ENCODE data around the gene GIPC3. TPM values are rescaled to one million over a fixed set of nuclear protein-coding genes. Genes with fewer than 3 reads are reported as not detected.
A peak's percentile ranks its signal among the peaks of the same experiment; 100 is the strongest.

The GIPC3 gene
- total RNA-seq, 6 experiments from 2014 or later, result 0.51 to 1.6 (median 0.80) TPM

- no peak for ATAC-seq
- H3K4me1 ChIP-seq, result peaks cover 0 to 29% (median 8%) of the 10 kb centered on the region in 4 donors
- H3K9me3 ChIP-seq, result no peaks in the 10 kb centered on the region
- WGBS (ENCODE audit: insufficient coverage, low coverage, low lambda C conversion rate, missing lambda C conversion rate), result 22% methylated on average over 13 of the region's 21 CpGs
- H3K36me3 ChIP-seq, result no peaks in the 10 kb centered on the region
- TF ChIP-seq CTCF (IDR thresholded peaks at IDR 0.05), result no peak
- H3K27me3 ChIP-seq, result no peaks in the 10 kb centered on the region
- intact Hi-C loops (cut with DNase I), result no loop called here
- no peak for DNase-seq
- no peak overlapping the region for H3K4me3 ChIP-seq
- H3K27ac ChIP-seq, result peak overlapping the region; percentile 29 to 67 (median 43)
Observed at GRCh38 chr19:3554254-3555083, 30.8 kb upstream of the GIPC3 start.

GRCh38 chr19:3555653-3556422, 29.4 kb upstream of the GIPC3 start:
- Histone ChIP-seq H3K4me1 (peaks cover 0 to 29% (median 8%) of the 10 kb centered on the region in 4 donors), H3K9me3 (no peaks in the 10 kb centered on the region), H3K36me3 (no peaks in the 10 kb centered on the region), H3K27me3 (no peaks in the 10 kb centered on the region), H3K27ac (no peak overlapping the region), H3K4me3 (peak overlapping the region in 2 of 3 donors; percentile 89 to 96)
- no peak for DNase-seq
- 43% methylated on average over 3 of the region's 15 CpGs for WGBS (ENCODE audit: insufficient coverage, low coverage, low lambda C conversion rate, missing lambda C conversion rate)
- no peak for TF ChIP-seq CTCF (IDR thresholded peaks at IDR 0.05)
- no peak for TF ChIP-seq POLR2A (IDR thresholded peaks at IDR 0.05)
- no peak for ATAC-seq
- intact Hi-C loops (cut with DNase I), result no loop called here

- Histone ChIP-seq H3K4me1 (peaks cover 0 to 29% (median 8%) of the 10 kb centered on the region in 4 donors), H3K36me3 (no peaks in the 10 kb centered on the region), H3K27me3 (no peaks in the 10 kb centered on the region), H3K9me3 (no peaks in the 10 kb centered on the region), H3K27ac (peak overlapping the region in 2 of 3 donors; percentile 54 to 71), H3K4me3 (peak overlapping the region; percentile 79 to 96 (median 89))
- TF ChIP-seq CTCF (IDR thresholded peaks at IDR 0.05), result no peak
- TF ChIP-seq POLR2A (IDR thresholded peaks at IDR 0.05), result no peak
- intact Hi-C loops (cut with DNase I), result no loop called here
- DNase-seq (no peak), ATAC-seq (no peak)
- 27% methylated on average over 9 of the region's 9 CpGs for WGBS (ENCODE audit: insufficient coverage, low coverage, low lambda C conversion rate, missing lambda C conversion rate)
Observed at GRCh38 chr19:3556423-3556977, 28.8 kb upstream of the GIPC3 start.

GRCh38 chr19:3556978-3557460, 28.3 kb upstream of the GIPC3 start:
- peak overlapping the region; percentile 79 to 96 (median 89) for H3K4me3 ChIP-seq
- H3K4me1 ChIP-seq, result peaks cover 0 to 29% (median 8%) of the 10 kb centered on the region in 4 donors
- intact Hi-C loops (cut with DNase I), result no loop called here
- no peaks in the 10 kb centered on the region for H3K27me3 ChIP-seq
- ATAC-seq (peak; percentile 1 to 17 (median 5)), DNase-seq (peak; percentile 51 to 62 (median 58))
- H3K27ac ChIP-seq, result peak overlapping the region; percentile 10 to 71 (median 54)
- no peaks in the 10 kb centered on the region for H3K36me3 ChIP-seq
- H3K9me3 ChIP-seq, result no peaks in the 10 kb centered on the region
- TF ChIP-seq CTCF (IDR thresholded peaks at IDR 0.05) (peak in 1 of 4 donors; percentile 14), POLR2A (IDR thresholded peaks at IDR 0.05) (no peak)
- 0% methylated on average over 4 of the region's 60 CpGs for WGBS (ENCODE audit: insufficient coverage, low coverage, low lambda C conversion rate, missing lambda C conversion rate)

All from right lobe of liver (tissue), 6 donors.